NCI-H446 (cell line): ENCODE measurements around the gene ZFX.

Source experiments
- DNase-seq, 2 experiments: peaks; one replicate each; lab custom pipeline; 2025; lab: John Stamatoyannopoulos, UW

ZFX gene

GRCh38 chrX:24202465-24203031 is 53.0 kb downstream of the ZFX start:
- DNase-seq = no peak

GRCh38 chrX:24203072-24203808 is 53.7 kb downstream of the ZFX start:
- DNase-seq = no peak

- no peak for DNase-seq
Measured at GRCh38 chrX:24204331-24204730, 54.8 kb downstream of the ZFX start.

- no peak for DNase-seq
Measured at GRCh38 chrX:24204958-24205357, 55.4 kb downstream of the ZFX start.

- no peak for DNase-seq
Measured at GRCh38 chrX:24207826-24208225, 58.3 kb downstream of the ZFX start.

GRCh38 chrX:24208496-24209240 is 59.1 kb downstream of the ZFX start:
- no peak for DNase-seq

GRCh38 chrX:24210190-24210589 is 60.7 kb downstream of the ZFX start:
- no peak for DNase-seq

- DNase-seq = no peak
Measured at GRCh38 chrX:24214568-24214967, 65.0 kb downstream of the ZFX start.

- no peak for DNase-seq
Measured at GRCh38 chrX:24215272-24215671, 65.7 kb downstream of the ZFX start.

GRCh38 chrX:24216037-24216436 is 66.5 kb downstream of the ZFX start:
- no peak for DNase-seq

- no peak for DNase-seq
Measured at GRCh38 chrX:24216827-24217226, 67.3 kb downstream of the ZFX start.

GRCh38 chrX:24219320-24219719 is 69.8 kb downstream of the ZFX start:
- DNase-seq = no peak

GRCh38 chrX:24221872-24222271 is 72.3 kb downstream of the ZFX start:
- no peak for DNase-seq

- no peak for DNase-seq
Measured at GRCh38 chrX:24225265-24225664, 75.7 kb downstream of the ZFX start.

GRCh38 chrX:24226176-24226575 is 76.6 kb downstream of the ZFX start:
- no peak for DNase-seq

GRCh38 chrX:24228596-24228995 is 79.1 kb downstream of the ZFX start:
- DNase-seq = no peak

- DNase-seq = no peak
Measured at GRCh38 chrX:24229400-24229879, 79.9 kb downstream of the ZFX start.

- no peak for DNase-seq
Measured at GRCh38 chrX:24229976-24230375, 80.4 kb downstream of the ZFX start.

- DNase-seq = peak in 1 of 2 experiments; percentile 3
Measured at GRCh38 chrX:24231131-24231540, 81.6 kb downstream of the ZFX start.

GRCh38 chrX:24231641-24232179 is 82.2 kb downstream of the ZFX start:
- DNase-seq = no peak

GRCh38 chrX:24232796-24233195 is 83.3 kb downstream of the ZFX start:
- no peak for DNase-seq

- DNase-seq = no peak
Measured at GRCh38 chrX:24235084-24235710, 85.7 kb downstream of the ZFX start.
